Pancreas (tissue), 10 donors: Measurements from ENCODE around the gene NEK5. TPM values are rescaled to one million over a fixed set of nuclear protein-coding genes. Genes with fewer than 3 reads are reported as not detected.
"Not testable (repeated sequence)": the region's sequence is repeated elsewhere in the genome, so short reads cannot be mapped to it uniquely, and the experiment has no call there.

Experiments used
- ATAC-seq, 4 donors: fragments of 200-7000 bp; cut with Tn5 transposase; one replicate each; pipeline versions ENCODE4 v1.8.0 to v1.9.1; 2020; ENCODE audit warnings: mild to moderate bottlenecking in 4 of 4, moderate library complexity in 4 of 4
- DNase-seq, 6 donors: peaks; one replicate each; pipeline ENCODE4 v3.0.0-alpha.2; 2020
- FAIRE-seq: peaks from 2 replicates; lab custom pipeline; 2012; peaks lifted over from hg19 to GRCh38; lab: Jason Lieb, UNC
- H3K27ac ChIP-seq, 4 donors: fragments of 200-600 bp; sonication (generic); 1 replicate in 3 of 4; 2 replicates in 1 of 4; pipeline versions ENCODE4 v1.5.0 to v1.8.0; 2020
- H3K27me3 ChIP-seq, 4 donors: fragments of 200-600 bp; one replicate each; pipeline ENCODE4 v1.8.0; 2021
- H3K36me3 ChIP-seq, 3 donors: fragments of 200-600 bp; sonication (generic) in 1 of 3; one replicate each; pipeline versions ENCODE4 v1.5.0 to v1.8.0; 2020 to 2021
- H3K4me1 ChIP-seq, 3 donors: fragments of 200-600 bp; one replicate each; pipeline ENCODE4 v1.8.0; 2021
- H3K4me3 ChIP-seq, 4 donors: fragments of 200-600 bp; sonication (generic) in 2 of 4; one replicate each; pipeline versions ENCODE4 v1.5.0 to v1.8.0; 2020 to 2021
- H3K9me3 ChIP-seq, 4 donors: fragments of 200-600 bp; one replicate each; pipeline ENCODE4 v1.8.0; 2021
- WGBS, 2 donors: extraction: QIAGEN DNeasy Blood & Tissue Kit; methylation state at CpG; one replicate each; pipeline ENCODE4 v1.1.7; 2013; 5-methylcytosine and 5-hydroxymethylcytosine counted together
- intact Hi-C, 3 donors: fragments of 100-400 bp; cut with DNase I; formaldehyde crosslinking; loops; one replicate each; pipeline versions ENCODE4 v1.11.1 to v1.14.2; 2022
- polyA plus RNA-seq, 2 donors: library from polyadenylated mRNA; stranded (reverse); fragments of 200-250 nt; gene quantifications; one replicate each; pipeline ENCODE4 v1.2.3, GENCODE V29; 2013
- total RNA-seq, 6 donors: library from RNA; stranded (reverse); fragmentation: NEBNext Ultra II Directional in 4 of 6; extraction: Animal tissue kit (Norgen Biotek cat#: 25700) in 4 of 6; gene quantifications; one replicate each; pipeline versions ENCODE4 v1.2.1 to v1.2.4, GENCODE V29; 2021 to 2023
- TF ChIP-seq, protein P1 (sequence below), 4 donors: fragments of 200-600 bp; sonication (generic) in 3 of 4; IDR thresholded peaks; one replicate each; pipeline versions ENCODE4 v1.5.0 to v1.8.0; 2021; ENCODE audit warnings: antibody characterized with exemption in 4 of 4
- donor health status: healthy with polysubstance abuse.
- donor health status: DM: no; HTN: no; CAD: no; lungs with moderate emphysema.
- donor health status: DM: no; HTN: no; CAD: no.
- donor health status: control.
- donor health status: control.
- donor health status: Bipolar disorder and iron deficiency.
- donor health status: DM: yes; HTN: yes; CAD: no.
- donor health status: DM: no; HTN: no; CAD: no.
- donor health status: DM: no; HTN: no; CAD: no.
- donor health status: DM: yes; HTN: yes; CAD: no.

The NEK5 gene
- total and polyA plus RNA-seq, 8 donors: 0.09 to 0.50 (median 0.19) TPM

DNA sequence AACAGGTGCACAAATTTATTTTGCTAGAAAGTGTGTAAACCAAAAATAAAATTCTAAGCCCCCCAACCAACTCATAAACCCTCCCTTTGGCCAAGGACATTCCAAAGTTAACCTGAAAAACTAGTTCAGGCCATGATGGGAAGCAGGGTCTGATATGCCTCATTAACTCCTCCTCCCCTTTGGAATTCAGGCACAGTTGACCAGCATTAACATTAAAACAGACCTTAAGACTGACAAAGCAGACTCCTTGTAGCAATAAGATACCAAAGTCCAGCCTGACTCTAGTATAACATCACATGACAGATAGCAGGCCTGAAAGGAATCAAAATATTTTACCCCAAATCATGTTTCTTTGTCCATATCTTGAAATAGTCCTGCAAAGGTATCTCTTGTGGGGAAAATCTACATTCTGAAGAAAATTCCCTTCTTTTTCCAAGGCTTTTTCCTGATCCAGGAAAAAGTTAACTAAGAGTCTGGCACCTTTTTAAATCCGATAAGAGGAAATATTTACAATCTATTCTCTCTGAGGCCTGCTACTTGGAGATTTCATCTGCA is 19.7 kb downstream of the NEK5 start:
- H3K9me3 ChIP-seq: no peaks in the 10 kb centered on the region
- ATAC-seq (no peak), DNase-seq (no peak), FAIRE-seq (no peak)
- H3K27me3 ChIP-seq: no peaks in the 10 kb centered on the region
- 92 to 97% methylated on average over 1 of the region's 1 CpG for WGBS, 2 donors
- no peak overlapping the region for H3K4me3 ChIP-seq
- H3K27ac ChIP-seq: no peak overlapping the region
- intact Hi-C loops: no loop called here
- H3K4me1 ChIP-seq: no peaks in the 10 kb centered on the region
- H3K36me3 ChIP-seq: no peaks in the 10 kb centered on the region
- TF ChIP-seq, protein P1, sequence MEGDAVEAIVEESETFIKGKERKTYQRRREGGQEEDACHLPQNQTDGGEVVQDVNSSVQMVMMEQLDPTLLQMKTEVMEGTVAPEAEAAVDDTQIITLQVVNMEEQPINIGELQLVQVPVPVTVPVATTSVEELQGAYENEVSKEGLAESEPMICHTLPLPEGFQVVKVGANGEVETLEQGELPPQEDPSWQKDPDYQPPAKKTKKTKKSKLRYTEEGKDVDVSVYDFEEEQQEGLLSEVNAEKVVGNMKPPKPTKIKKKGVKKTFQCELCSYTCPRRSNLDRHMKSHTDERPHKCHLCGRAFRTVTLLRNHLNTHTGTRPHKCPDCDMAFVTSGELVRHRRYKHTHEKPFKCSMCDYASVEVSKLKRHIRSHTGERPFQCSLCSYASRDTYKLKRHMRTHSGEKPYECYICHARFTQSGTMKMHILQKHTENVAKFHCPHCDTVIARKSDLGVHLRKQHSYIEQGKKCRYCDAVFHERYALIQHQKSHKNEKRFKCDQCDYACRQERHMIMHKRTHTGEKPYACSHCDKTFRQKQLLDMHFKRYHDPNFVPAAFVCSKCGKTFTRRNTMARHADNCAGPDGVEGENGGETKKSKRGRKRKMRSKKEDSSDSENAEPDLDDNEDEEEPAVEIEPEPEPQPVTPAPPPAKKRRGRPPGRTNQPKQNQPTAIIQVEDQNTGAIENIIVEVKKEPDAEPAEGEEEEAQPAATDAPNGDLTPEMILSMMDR (IDR thresholded peaks at IDR 0.05): no peak

- ATAC-seq: no peak
- no peaks in the 10 kb centered on the region for H3K36me3 ChIP-seq
- no peaks in the 10 kb centered on the region for H3K9me3 ChIP-seq
- no peaks in the 10 kb centered on the region for H3K27me3 ChIP-seq
- H3K27ac ChIP-seq: no peak overlapping the region
- 81 to 86% methylated on average over 1 of the region's 1 CpG for WGBS, 2 donors
- H3K4me3 ChIP-seq: no peak overlapping the region
- TF ChIP-seq, protein P1 (IDR thresholded peaks at IDR 0.05): no peak
- DNase-seq: no peak
- intact Hi-C loops: no loop called here
- FAIRE-seq: no peak
- H3K4me1 ChIP-seq: no peaks in the 10 kb centered on the region
Measured at GRCh38 chr13:52105841-52106240, 23.0 kb downstream of the NEK5 start.

DNA sequence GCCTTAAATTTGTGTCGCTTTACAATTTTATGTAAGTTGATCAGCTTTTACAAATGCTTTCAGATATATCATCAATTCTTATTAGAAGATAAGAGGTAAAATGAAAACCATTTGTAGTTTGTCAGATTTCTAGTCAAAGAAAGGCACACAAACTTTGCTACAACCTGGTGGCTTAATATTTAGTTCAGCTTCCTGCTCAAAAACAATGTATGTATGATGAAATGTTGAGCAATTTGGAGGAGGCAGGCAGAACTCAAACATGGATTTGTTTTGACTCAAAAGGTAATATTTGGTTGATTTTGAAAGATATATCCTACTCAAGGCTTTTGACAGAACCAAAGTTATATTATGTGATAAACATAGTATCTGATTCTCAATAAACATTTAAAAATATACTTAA is 24.2 kb downstream of the NEK5 start:
- TF ChIP-seq, protein P1 (IDR thresholded peaks at IDR 0.05): no peak
- Histone ChIP-seq H3K4me1 (no peaks in the 10 kb centered on the region), H3K4me3 (no peak overlapping the region), H3K36me3 (no peaks in the 10 kb centered on the region), H3K27ac (no peak overlapping the region), H3K27me3 (no peaks in the 10 kb centered on the region), H3K9me3 (no peaks in the 10 kb centered on the region)
- ATAC-seq: no peak
- 83 to 88% methylated on average over 1 of the region's 1 CpG for WGBS, 2 donors
- no peak for FAIRE-seq
- intact Hi-C loops: no loop called here
- no peak for DNase-seq

DNA sequence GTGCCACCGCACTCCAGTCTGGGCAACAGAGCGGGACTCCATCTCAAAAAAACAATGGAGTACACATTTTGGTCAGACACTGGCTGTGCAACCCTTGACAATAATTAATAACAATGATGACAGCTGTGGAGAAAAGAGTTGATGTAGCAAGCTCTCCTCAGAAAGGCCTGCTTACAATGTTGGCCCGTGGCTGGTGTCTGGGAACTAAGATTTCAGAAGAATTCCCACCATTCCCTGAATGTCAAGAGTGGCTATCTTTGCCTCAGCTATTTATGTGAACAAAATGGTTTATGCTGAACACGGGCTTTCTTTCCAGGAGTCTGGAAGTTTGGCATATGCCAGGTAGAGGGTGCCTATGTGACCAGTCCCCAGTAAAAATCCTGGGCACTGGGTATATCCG is 25.5 kb downstream of the NEK5 start:
- Histone ChIP-seq H3K27me3 (no peaks in the 10 kb centered on the region), H3K36me3 (no peaks in the 10 kb centered on the region), H3K9me3 (no peaks in the 10 kb centered on the region), H3K27ac (no peak overlapping the region), H3K4me3 (no peak overlapping the region), H3K4me1 (no peaks in the 10 kb centered on the region)
- FAIRE-seq (no peak), DNase-seq (no peak), ATAC-seq (no peak)
- 85 to 87% methylated on average over 5 of the region's 5 CpGs for WGBS, 2 donors
- intact Hi-C loops: no loop called here
- TF ChIP-seq, protein P1 (IDR thresholded peaks at IDR 0.05): no peak

DNA sequence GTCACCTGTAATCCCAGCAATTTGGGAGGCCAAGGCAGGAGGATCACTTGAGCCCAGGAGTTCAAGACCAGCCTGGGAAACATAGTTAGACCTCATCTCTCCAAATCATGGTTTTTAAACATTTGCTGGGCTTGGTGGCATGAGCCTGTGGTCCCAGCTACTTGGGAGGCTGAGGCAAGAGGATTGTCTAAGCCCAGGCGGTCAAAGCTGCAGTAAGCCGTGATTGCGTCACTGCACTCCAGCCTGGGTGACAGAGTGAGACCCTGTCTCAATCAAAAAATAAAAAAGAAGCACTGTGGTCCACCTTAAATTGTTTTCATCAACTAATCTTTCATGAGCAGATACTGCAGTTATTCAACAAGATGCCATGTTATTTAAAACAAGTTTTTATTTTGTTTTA is 26.4 kb downstream of the NEK5 start:
- H3K27ac ChIP-seq, intact Hi-C loops, H3K4me1 ChIP-seq, H3K27me3 ChIP-seq, ATAC-seq, H3K36me3 ChIP-seq, DNase-seq, H3K4me3 ChIP-seq, FAIRE-seq, H3K9me3 ChIP-seq: not testable (repeated sequence)
- 91 to 97% methylated on average over 3 of the region's 3 CpGs for WGBS, 2 donors
